A673 (cell line): ENCODE results near the gene MRPL54. TPM values are rescaled to one million over a fixed set of nuclear protein-coding genes. Genes with fewer than 3 reads are reported as not detected.
A peak's percentile ranks its signal among the peaks of the same experiment; 100 is the strongest.

Experiments used
- BruUV-seq: library from RNA; stranded (reverse); fragments of 400-500 nt; replicated peaks from 2 replicates; lab custom pipeline; 2021; lab: Mats Ljungman, UMichigan
- CTCF ChIA-PET: fragments of 300-600 bp; sonication (Branson Sonifier 250); formaldehyde crosslinking; loops from one replicate; lab custom pipeline; 2022; ENCODE audit warnings: antibody characterized with exemption; lab: Charles Lee
- POLR2A ChIA-PET: fragments of 300-600 bp; sonication (Branson Sonifier 250); formaldehyde crosslinking; loops from one replicate; lab custom pipeline; 2022; ENCODE audit warnings: antibody characterized with exemption; ENCODE audit not compliant: low non-redundant PET; lab: Charles Lee
- DNase-seq: peaks from one replicate; pipeline ENCODE4 v3.0.0-alpha.2; 2015; ENCODE audit warnings: low spot score
- H3K27ac ChIP-seq: fragments of 200-600 bp; sonication (generic); 2 replicates; pipeline ENCODE4 v1.5.1; 2016; ENCODE audit warnings: mixed run types, low read depth, mild to moderate bottlenecking, mixed read lengths, antibody characterized with exemption, low read length; ENCODE audit not compliant: poor library complexity, severe bottlenecking
- H3K27me3 ChIP-seq: fragments of 200-600 bp; sonication (generic); replicated peaks from 2 replicates; pipeline ENCODE4 v1.6.1; 2017; ENCODE audit warnings: mixed run types, low read depth, mild to moderate bottlenecking, mixed read lengths, antibody characterized with exemption, low read length; ENCODE audit not compliant: insufficient read depth, poor library complexity
- H3K36me3 ChIP-seq: fragments of 200-600 bp; sonication (generic); 2 replicates; pipeline ENCODE4 v1.6.1; 2016; ENCODE audit warnings: mixed run types, mild to moderate bottlenecking, mixed read lengths, antibody characterized with exemption, low read length; ENCODE audit not compliant: insufficient read depth, poor library complexity, severe bottlenecking
- H3K4me1 ChIP-seq: fragments of 200-600 bp; sonication (generic); 2 replicates; pipeline ENCODE4 v1.6.1; 2017; ENCODE audit warnings: mixed run types, mild to moderate bottlenecking, mixed read lengths, antibody characterized with exemption, low read length; ENCODE audit not compliant: insufficient read depth, poor library complexity, severe bottlenecking
- H3K4me3 ChIP-seq: fragments of 200-600 bp; sonication (generic); 2 replicates; pipeline ENCODE4 v1.5.1; 2016; ENCODE audit warnings: low read depth, mixed run types, mild to moderate bottlenecking, mixed read lengths, low read length; ENCODE audit not compliant: poor library complexity, severe bottlenecking
- H3K9me3 ChIP-seq: fragments of 200-600 bp; sonication (generic); 2 replicates; pipeline ENCODE4 v1.6.1; 2016; ENCODE audit warnings: mixed run types, low read depth, mild to moderate bottlenecking, mixed read lengths, antibody characterized with exemption, low read length; ENCODE audit not compliant: poor library complexity, severe bottlenecking
- EZH2 ChIP-seq: fragments of 200-600 bp; sonication (generic); IDR thresholded peaks from 2 replicates; pipeline ENCODE4 v1.6.1; 2017; ENCODE audit warnings: borderline replicate concordance, low read depth, mild to moderate bottlenecking, mixed read lengths, antibody characterized with exemption, low read length; ENCODE audit not compliant: poor library complexity, severe bottlenecking
- intact Hi-C: fragments of 100-400 bp; cut with micrococcal nuclease; formaldehyde crosslinking; loops from one replicate; pipeline ENCODE4 v1.10.0; 2022; ENCODE audit not compliant: unreplicated experiment
- total RNA-seq: library from RNA; stranded (reverse); gene quantifications from 2 replicates; pipeline ENCODE4 v1.2.3, GENCODE V29; 2021
- TF ChIP-seq, protein P1 (sequence below): fragments of 300-800, 200-600 bp; sonication (generic); conservative IDR thresholded peaks from 2 replicates; pipeline ENCODE4 v1.5.1; 2017; ENCODE audit warnings: low read depth, mild to moderate bottlenecking, antibody characterized with exemption, low read length, moderate library complexity, mixed read lengths

MRPL54 gene
- total RNA-seq, 1 experiment from 2014 or later, result 51.3 TPM

DNA sequence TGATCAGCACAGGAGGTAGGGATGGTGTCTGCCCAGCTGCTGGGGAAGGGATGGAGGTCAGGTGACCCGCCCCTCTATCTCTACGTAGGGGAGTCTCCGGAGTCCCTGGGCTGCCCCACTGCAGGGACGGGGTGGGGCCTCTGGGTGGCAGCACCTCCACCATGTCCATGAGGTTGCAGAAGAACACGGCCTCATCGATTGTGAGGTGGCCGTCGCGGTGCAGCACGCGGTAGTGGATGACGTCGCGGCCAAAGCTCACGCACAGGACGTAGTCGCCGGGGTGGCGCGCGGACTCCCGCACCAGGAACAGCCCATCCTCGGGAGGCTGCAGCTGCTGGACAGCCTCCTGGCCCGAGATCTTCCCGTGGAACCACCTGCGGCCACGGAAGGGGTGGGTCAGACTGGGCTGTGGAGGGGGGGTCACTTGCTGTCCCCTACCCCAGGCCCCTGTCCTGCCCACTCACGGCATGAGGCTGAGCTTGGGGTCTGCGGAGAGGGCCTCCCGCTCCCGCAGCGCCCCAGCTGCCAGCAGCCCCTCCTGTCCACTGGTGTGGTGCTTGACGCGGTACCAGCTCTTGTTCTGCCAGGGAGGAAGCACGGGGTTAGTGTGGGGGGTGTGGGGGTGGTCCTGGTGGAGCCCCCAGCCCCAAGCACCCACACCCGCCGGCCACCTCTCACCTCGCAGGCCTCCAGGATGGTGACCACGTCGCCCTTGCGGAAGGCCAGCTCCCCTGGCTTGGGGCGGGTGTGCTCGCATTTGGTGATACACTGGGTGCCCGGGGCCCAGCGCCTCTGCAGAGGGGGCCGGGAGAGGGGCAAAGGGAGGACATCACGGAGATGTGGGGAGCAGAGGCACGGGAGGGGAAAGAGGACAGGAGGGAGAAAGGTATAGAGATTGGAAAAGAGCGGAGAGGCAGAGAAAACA, 21.4 kb downstream of the MRPL54 start:
- Histone ChIP-seq H3K9me3 (peaks cover 15% of the 10 kb centered on the region), H3K4me3 (no peak overlapping the region), H3K36me3 (no peaks in the 10 kb centered on the region), H3K4me1 (no peaks in the 10 kb centered on the region), H3K27ac (no peak overlapping the region), H3K27me3 (no peaks in the 10 kb centered on the region)
- intact Hi-C loops, result no loop called here
- BruUV-seq, result no TSS peak
- TF ChIP-seq, protein P1, sequence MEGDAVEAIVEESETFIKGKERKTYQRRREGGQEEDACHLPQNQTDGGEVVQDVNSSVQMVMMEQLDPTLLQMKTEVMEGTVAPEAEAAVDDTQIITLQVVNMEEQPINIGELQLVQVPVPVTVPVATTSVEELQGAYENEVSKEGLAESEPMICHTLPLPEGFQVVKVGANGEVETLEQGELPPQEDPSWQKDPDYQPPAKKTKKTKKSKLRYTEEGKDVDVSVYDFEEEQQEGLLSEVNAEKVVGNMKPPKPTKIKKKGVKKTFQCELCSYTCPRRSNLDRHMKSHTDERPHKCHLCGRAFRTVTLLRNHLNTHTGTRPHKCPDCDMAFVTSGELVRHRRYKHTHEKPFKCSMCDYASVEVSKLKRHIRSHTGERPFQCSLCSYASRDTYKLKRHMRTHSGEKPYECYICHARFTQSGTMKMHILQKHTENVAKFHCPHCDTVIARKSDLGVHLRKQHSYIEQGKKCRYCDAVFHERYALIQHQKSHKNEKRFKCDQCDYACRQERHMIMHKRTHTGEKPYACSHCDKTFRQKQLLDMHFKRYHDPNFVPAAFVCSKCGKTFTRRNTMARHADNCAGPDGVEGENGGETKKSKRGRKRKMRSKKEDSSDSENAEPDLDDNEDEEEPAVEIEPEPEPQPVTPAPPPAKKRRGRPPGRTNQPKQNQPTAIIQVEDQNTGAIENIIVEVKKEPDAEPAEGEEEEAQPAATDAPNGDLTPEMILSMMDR, result peak; percentile 48
- no peak for TF ChIP-seq EZH2
- POLR2A ChIA-PET, result interaction anchor here (0.7 kb wide), 1 partner anchor 117 kb away, joined by 8 read pairs; no protein-coding TSS in a partner anchor
- DNase-seq, result no peak
- CTCF ChIA-PET, result no interaction called here

DNA sequence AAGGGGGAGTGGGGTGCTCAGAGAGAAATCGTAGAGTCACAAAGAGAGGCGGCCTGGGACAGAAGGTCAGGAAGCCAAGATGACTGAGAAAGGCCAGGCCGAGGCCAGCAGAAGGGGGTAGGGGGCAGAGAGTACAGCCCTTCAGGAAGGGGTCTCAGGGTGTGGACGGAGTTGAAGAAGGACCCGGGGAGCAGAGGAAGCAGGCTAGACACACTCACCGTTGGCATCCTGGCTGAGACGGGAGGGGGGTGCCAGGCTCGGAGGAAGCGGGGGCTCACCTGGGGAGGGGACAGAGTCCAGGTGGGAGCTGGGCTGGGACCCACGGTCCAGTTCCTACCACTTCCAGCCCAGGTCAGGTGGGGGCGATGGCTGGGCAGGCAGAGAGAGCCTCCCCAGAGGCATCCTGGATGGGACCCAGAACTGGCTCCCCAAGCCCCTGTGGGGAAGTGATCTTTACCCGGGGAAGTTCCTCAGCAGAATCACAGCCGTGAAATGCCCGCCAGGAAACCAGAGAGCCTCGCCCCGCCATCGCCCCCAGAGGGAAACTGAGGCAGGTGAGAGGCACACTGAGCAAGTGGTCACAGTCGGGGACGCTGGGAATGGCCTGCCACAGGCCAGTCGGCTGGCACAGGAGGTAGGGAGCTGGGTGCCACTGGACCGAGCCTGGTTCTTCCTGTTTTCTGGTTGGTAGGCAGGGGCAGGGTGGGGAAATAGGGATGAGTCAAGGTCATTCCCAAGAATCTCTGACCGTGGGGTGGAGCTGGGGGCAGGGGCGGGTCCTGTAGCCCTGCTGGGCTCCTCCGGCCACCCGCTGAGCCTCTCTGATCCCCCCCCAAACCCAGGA, 22.3 kb downstream of the MRPL54 start:
- POLR2A ChIA-PET, result interaction anchor here (0.7 kb wide), 1 partner anchor 118 kb away, joined by 8 read pairs; no protein-coding TSS in a partner anchor

DNA sequence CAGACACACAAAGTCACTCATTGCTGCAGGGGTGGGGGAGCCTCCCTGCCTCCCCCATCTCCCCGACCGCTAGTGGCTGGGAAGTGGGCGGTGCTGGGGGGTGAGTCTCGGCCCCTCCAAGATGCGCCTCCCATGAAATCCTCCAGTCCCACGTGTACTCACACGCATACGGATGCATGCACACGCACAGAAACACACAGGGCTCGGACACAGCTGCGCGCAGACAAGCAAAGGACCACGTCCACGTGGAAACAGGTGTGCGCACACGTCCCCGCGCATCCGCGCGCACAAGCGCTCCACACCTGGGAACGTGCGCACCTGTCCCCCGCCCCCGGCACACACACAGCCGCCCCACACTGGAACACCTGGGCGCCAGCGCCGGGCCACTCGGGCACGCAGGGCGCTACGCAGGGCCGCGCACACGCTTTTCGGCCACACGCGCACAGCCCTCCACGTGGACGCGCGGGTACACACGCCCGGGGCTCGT, 23.0 kb downstream of the MRPL54 start:
- no peak for DNase-seq
- intact Hi-C loops, result no loop called here
- ChIA-PET CTCF (no interaction called here), POLR2A (no interaction called here)
- no TSS peak for BruUV-seq
- H3K9me3 ChIP-seq, result peaks cover 15% of the 10 kb centered on the region
- TF ChIP-seq EZH2, result no peak
- TF ChIP-seq, protein P1, result no peak
- peak overlapping the region; percentile 66 for H3K4me3 ChIP-seq
- H3K36me3 ChIP-seq, result no peaks in the 10 kb centered on the region
- no peaks in the 10 kb centered on the region for H3K27me3 ChIP-seq
- no peaks in the 10 kb centered on the region for H3K4me1 ChIP-seq
- peak overlapping the region; percentile 47 for H3K27ac ChIP-seq

More for the DNA sequence above, 22.3 kb downstream of the MRPL54 start:
- no peak for DNase-seq
- H3K36me3 ChIP-seq, result no peaks in the 10 kb centered on the region
- TF ChIP-seq EZH2, result no peak
- TF ChIP-seq, protein P1, result no peak
- H3K9me3 ChIP-seq, result peaks cover 15% of the 10 kb centered on the region
- H3K27ac ChIP-seq, result no peak overlapping the region
- BruUV-seq, result no TSS peak
- intact Hi-C loops, result no loop called here
- CTCF ChIA-PET, result no interaction called here
- no peaks in the 10 kb centered on the region for H3K27me3 ChIP-seq
- peak overlapping the region; percentile 66 for H3K4me3 ChIP-seq
- no peaks in the 10 kb centered on the region for H3K4me1 ChIP-seq
